GM18517 (cell line): Measurements from ENCODE around the gene RSL1D1.
"Not testable (repeated sequence)": the region's sequence is repeated elsewhere in the genome, so short reads cannot be mapped to it uniquely, and the experiment has no call there.

ENCODE experiments used
- ATAC-seq: cut with Tn5 transposase; IDR thresholded peaks from one replicate; pipeline ENCODE4 v1.9.1; 2021; ENCODE audit warnings: mild to moderate bottlenecking, moderate library complexity; ENCODE audit not compliant: unreplicated experiment

Gene RSL1D1

DNA sequence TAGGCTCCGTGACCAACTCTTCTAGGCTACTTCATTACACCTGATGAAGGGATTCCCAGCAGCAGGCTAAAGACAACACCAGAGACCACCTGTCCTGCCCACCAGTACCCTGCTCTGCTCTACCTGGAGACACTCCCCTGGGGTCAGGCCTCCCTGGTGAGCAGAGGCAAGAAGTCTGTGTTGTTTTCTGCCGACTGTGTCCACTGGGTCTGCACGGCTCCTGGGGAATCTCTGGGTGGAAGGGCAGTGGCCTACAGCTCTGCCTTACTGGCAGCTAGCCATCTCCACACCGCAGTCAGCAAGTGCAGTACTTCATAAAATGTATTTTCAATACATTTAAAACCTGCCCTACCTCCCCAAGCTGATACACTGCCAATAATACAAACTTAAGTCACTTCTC lies 6.8 kb downstream of the RSL1D1 start:
- ATAC-seq: no peak

DNA sequence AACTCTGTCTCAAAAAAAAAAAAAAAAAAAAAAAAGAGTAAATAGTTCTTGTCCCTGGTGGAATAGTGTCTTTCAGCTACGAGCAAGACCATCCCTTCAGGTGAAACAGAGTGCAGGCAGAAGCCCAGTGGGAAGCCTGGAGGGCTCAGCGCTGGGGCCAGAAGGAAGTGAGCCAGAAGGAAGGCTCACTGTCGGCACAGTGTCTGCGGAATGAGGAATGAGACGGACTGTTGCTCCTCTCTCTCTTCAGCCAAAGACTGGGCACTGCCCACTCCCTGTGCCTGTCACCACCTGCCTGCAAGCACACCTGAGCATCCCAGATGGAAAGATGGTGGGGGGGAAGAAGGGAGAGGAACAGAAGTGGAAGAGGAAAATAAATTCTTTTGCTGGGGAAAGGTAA lies 7.5 kb downstream of the RSL1D1 start:
- ATAC-seq: no peak

GRCh38 chr16:11843206-11843605 lies 8.1 kb downstream of the RSL1D1 start:
- no peak for ATAC-seq

DNA sequence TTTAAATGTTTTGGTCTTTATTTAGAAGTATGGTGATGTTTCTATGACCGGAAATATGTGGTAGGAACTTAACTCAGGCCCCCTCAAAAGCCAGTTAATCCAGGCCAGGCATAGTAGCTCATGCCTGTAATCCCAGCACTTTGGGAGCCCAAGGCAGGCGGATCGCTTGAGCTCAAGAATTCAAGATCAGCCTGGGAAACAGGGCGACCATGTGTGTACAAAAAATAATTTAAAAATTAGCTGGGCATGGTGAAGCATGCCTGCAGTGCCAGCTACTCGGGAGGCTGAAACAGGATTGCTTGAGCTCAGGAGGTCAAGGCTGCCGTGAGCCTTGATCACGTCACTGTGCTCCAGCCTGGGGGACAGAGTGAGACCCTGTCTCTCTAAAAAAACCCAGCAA lies 10.3 kb downstream of the RSL1D1 start:
- ATAC-seq: no peak

GRCh38 chr16:11836650-11837244 lies 14.6 kb downstream of the RSL1D1 start:
- no peak for ATAC-seq

GRCh38 chr16:11835891-11836649 lies 15.3 kb downstream of the RSL1D1 start:
- ATAC-seq: no peak

GRCh38 chr16:11835309-11835708 lies 16.0 kb downstream of the RSL1D1 start:
- ATAC-seq: no peak

DNA sequence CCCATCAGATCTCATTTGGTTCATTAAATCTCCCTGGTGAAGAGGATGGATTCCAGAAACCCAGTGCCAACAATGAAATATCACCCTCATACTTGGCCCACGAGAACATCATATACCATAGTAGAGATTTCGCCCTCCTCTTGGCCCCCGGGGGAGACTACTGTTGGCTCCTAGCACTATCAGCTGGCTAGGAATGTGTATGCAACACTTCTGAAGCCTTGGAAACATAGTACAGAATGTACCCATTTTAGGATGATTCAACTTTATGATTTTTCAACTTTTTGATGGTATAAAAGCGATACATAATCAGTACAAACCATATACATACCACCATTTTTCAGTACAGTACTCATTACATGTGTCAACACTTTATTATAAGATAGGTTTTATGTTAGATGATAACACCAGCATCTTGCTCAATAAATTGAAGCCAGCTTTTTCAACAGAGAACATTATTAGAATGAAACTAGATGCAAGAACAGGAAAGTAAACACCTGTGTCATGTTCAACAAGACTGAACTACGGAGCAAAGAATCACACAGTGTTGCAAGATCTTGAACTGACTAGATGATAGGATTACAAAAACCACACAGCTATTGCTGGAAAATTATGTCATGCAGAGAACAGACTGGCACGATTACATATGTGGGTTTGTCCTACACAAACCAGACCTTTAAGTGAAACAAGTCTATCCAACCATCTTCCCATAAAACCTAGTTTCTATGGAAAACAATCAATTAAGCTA lies 17.2 kb downstream of the RSL1D1 start:
- ATAC-seq: no peak

- no peak for ATAC-seq
Measured at GRCh38 chr16:11828696-11829095, 22.6 kb downstream of the RSL1D1 start.

DNA sequence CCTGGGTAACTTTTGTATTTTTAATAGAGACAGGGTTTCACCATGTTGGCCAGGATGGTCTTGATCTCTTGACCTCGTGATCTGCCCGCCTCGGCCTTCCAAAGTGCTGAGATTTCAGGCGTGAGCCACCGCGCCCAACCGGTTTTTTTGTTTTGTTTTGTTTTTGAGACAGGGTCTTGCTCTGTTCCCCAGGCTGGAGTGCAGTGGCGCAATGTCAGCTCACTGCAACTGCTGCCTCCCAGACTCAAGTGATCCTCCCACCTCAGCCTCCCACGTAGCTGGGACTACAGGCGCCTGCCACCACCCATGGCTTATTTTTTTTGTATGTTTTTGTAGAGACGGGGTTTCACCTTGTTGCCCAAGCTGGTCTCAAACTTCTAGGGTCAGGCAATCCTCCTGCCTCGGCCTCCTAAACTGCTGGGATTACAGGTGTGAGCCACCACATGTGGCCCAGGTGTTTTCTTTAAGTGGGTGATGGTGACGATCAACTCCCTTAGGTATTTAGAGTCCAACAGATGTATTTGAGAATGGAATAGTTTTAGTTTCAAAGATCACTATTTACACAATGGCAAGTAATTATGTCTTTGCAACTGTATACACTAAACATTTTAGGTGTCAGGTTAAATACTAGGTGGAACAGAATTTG lies 25.7 kb downstream of the RSL1D1 start:
- ATAC-seq: not testable (repeated sequence)

DNA sequence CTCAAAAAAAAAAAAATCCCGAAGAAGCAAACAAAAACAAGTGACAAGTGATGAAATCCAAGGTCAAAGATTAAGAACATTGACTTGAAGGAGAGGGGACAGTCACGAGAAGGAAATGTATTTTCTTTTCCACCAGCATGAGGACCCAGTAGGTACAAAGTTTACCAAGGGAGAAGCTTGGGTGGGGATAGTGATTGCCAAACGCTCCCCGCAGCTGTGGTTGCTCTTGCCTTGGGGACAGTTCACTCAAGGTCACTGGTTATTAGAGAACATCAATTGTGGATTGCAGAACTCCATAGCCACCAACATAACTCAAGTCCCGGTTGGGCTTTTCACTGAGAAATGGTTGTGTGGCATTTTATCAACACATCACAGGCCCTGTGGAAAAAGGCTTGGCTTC lies 27.0 kb downstream of the RSL1D1 start:
- no peak for ATAC-seq

GRCh38 chr16:11823645-11824044 lies 27.7 kb downstream of the RSL1D1 start:
- not testable (repeated sequence) for ATAC-seq

- ATAC-seq: no peak
Measured at GRCh38 chr16:11819798-11820197, 31.5 kb downstream of the RSL1D1 start.

GRCh38 chr16:11818970-11819369 lies 32.4 kb downstream of the RSL1D1 start:
- not testable (repeated sequence) for ATAC-seq

- ATAC-seq: no peak
Measured at GRCh38 chr16:11816123-11816522, 35.2 kb downstream of the RSL1D1 start.

- not testable (repeated sequence) for ATAC-seq
Measured at GRCh38 chr16:11814800-11815199, 36.5 kb downstream of the RSL1D1 start.

GRCh38 chr16:11806721-11807120 lies 44.6 kb downstream of the RSL1D1 start:
- ATAC-seq: no peak

DNA sequence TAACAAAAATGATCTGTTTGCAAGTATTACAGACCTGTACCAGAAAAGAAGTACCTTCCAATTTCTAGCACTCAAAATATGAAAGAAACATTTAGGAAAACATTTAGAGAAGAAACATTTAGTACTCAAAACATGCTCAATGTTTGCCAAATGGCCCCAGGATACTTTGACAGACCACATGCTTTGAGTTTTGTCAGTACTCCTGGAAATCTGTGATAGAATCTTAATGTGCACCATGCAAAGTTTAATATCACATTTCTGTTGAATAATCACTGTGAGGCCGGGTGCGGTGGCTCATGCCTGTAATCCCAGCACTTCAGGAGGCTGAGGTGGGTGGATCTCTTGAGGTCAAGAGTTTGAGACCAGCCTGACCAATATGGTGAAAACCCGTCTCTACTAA lies 45.8 kb downstream of the RSL1D1 start:
- no peak for ATAC-seq

- no peak for ATAC-seq
Measured at GRCh38 chr16:11801481-11802021, 49.8 kb downstream of the RSL1D1 start.

DNA sequence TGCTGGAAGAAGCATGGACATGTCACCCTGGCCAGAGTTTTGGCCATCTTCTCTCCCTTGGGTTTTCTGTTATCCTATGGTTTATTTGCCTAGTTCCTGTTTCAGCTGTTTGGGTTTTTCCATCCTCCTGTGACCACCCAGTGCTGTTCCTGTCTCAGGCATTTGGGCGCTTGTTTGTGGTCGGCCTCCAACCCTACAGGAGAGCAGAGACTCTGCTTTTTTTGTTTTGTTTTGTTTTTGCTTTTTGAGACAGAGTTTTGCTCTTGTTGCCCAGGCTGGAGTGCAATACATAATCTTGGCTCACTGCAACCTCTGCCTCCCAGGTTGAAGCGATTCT lies 51.0 kb downstream of the RSL1D1 start:
- no peak for ATAC-seq
